Esophagus muscularis mucosa (tissue), 4 donors: ENCODE results near the gene BCL11B. TPM values are rescaled to one million over a fixed set of nuclear protein-coding genes. Genes with fewer than 3 reads are reported as not detected.

Source experiments
- DNase-seq: peaks from one replicate; pipeline ENCODE4 v3.0.0-alpha.2; 2017; ENCODE audit errors: extremely low spot score
- H3K27ac ChIP-seq, 4 donors: fragments of 200-600 bp; sonication (generic); replicated peaks in 1 of 4; 1 replicate in 3 of 4; 2 replicates in 1 of 4; pipeline ENCODE4 v1.5.1; 2016 to 2019; ENCODE audit warnings: mild to moderate bottlenecking in 1 of 4
- H3K27me3 ChIP-seq, 4 donors: fragments of 200-600 bp; sonication (generic); one replicate each; pipeline versions ENCODE4 v1.5.1 to v1.6.0; 2016 to 2019
- H3K36me3 ChIP-seq, 4 donors: fragments of 200-600 bp; sonication (generic); one replicate each; pipeline ENCODE4 v1.5.1; 2016 to 2019
- H3K4me1 ChIP-seq, 4 donors: fragments of 200-600 bp; sonication (generic); one replicate each; pipeline ENCODE4 v1.5.1; 2016 to 2019
- H3K4me3 ChIP-seq, 4 donors: fragments of 200-600 bp; sonication (generic); 1 replicate in 2 of 4; 2 replicates in 2 of 4; pipeline ENCODE4 v1.5.1; 2016 to 2019; ENCODE audit warnings: mild to moderate bottlenecking in 4 of 4, moderate library complexity in 1 of 4
- H3K9me3 ChIP-seq, 4 donors: fragments of 200-600 bp; sonication (generic); 1 replicate in 3 of 4; 2 replicates in 1 of 4; pipeline ENCODE4 v1.5.1; 2016 to 2019
- EP300 ChIP-seq: sonication (generic); formaldehyde crosslinking; IDR thresholded peaks from one replicate; pipeline ENCODE4 v1.6.1; 2017; ENCODE audit warnings: antibody characterized with exemption
- POLR2A ChIP-seq: fragments of 450-650 bp; IDR thresholded peaks from one replicate; pipeline ENCODE4 v1.6.1; 2017; ENCODE audit warnings: antibody characterized with exemption, moderate library complexity, mild to moderate bottlenecking, low read depth
- POLR2AphosphoS5 ChIP-seq, 2 donors: sonication (generic); formaldehyde crosslinking; IDR thresholded peaks; one replicate each; pipeline ENCODE4 v1.6.1; 2017; ENCODE audit warnings: antibody characterized with exemption in 2 of 2
- WGBS: methylation state at CpG from one replicate; pipeline ENCODE4 v1.1.5; 2018; 5-methylcytosine and 5-hydroxymethylcytosine counted together
- intact Hi-C: fragments of 100-400 bp; cut with DNase I; formaldehyde crosslinking; loops from one replicate; pipeline ENCODE4 v1.15.1; 2023
- total RNA-seq, 4 donors: library from RNA; depleted of rRNA; stranded (reverse); fragments of >200 nt; gene quantifications; one replicate each; pipeline versions ENCODE4 v1.1.0 to v1.2.1, GENCODE V29; 2016
- TF ChIP-seq, protein P1 (sequence below), 3 experiments: fragments of 200-600 bp in 2 of 3; fragments of 450-650 bp in 1 of 3; sonication (generic) in 2 of 3; IDR thresholded peaks; one replicate each; pipeline ENCODE4 v1.5.1; 2017 to 2019; ENCODE audit warnings: antibody characterized with exemption in 3 of 3, mild to moderate bottlenecking in 2 of 3, moderate library complexity in 1 of 3

BCL11B gene
- total RNA-seq, 4 donors from 2014 or later = 0.34 to 0.65 (median 0.46) TPM

DNA sequence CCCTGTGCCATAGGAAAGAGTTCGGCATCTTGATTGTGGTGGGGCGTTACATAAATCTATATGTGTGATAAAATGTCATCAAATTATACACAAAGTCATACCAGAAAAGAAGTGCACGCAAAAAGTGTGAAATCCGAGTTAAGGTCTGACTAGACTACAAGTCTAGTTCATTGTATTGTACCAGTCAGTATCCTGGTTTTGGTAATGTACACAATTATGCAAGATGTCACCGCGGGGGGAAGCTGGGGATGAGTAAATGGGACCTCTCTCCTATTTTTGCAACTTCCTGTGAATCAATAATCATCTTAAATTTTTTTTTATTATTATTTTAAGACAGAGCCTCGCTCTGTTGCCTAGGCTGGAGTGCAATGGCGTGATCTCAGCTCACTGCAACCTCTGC, 43.2 kb upstream of the BCL11B start:
- no peaks in the 10 kb centered on the region for H3K36me3 ChIP-seq
- H3K4me1 ChIP-seq = peaks cover 0 to 3% (median 0%) of the 10 kb centered on the region in 4 donors
- intact Hi-C loops = no loop called here
- H3K9me3 ChIP-seq = peaks cover 0 to 14% (median 6%) of the 10 kb centered on the region in 4 donors
- 70% methylated on average over 8 of the region's 8 CpGs for WGBS
- no peak for DNase-seq
- H3K27ac ChIP-seq = no peak overlapping the region
- H3K4me3 ChIP-seq = no peak overlapping the region
- H3K27me3 ChIP-seq = peaks cover 0 to 34% (median 0%) of the 10 kb centered on the region in 4 donors
- no peak for TF ChIP-seq POLR2A
- no peak for TF ChIP-seq POLR2AphosphoS5 (IDR thresholded peaks at IDR 0.05)
- TF ChIP-seq EP300 = no peak
- TF ChIP-seq, protein P1, sequence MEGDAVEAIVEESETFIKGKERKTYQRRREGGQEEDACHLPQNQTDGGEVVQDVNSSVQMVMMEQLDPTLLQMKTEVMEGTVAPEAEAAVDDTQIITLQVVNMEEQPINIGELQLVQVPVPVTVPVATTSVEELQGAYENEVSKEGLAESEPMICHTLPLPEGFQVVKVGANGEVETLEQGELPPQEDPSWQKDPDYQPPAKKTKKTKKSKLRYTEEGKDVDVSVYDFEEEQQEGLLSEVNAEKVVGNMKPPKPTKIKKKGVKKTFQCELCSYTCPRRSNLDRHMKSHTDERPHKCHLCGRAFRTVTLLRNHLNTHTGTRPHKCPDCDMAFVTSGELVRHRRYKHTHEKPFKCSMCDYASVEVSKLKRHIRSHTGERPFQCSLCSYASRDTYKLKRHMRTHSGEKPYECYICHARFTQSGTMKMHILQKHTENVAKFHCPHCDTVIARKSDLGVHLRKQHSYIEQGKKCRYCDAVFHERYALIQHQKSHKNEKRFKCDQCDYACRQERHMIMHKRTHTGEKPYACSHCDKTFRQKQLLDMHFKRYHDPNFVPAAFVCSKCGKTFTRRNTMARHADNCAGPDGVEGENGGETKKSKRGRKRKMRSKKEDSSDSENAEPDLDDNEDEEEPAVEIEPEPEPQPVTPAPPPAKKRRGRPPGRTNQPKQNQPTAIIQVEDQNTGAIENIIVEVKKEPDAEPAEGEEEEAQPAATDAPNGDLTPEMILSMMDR (IDR thresholded peaks at IDR 0.05) = no peak

DNA sequence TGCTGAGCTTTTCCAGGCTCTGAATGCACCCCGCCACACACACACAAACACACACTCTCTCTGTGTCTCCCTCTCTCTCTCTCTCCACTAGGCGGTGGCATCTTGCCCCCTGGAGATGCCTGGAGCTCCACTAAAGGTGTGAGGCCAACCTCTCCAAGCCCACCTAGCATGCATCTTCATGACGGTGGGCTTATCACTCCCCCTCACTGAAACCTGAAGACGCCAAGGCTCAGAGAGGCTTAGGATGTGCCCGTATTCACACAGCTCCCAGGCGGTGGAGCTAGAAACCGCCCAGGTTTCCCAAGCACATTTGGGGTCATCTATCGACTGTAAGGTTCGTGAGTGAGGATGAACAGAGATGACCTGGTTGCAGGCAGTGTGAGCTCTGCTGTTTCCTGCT, 42.6 kb upstream of the BCL11B start:
- no peak for DNase-seq
- whole genome bisulfite sequencing = 66% methylated on average over 9 of the region's 9 CpGs
- Histone ChIP-seq H3K27ac (no peak overlapping the region), H3K4me3 (no peak overlapping the region), H3K4me1 (no peaks in the 10 kb centered on the region), H3K36me3 (no peaks in the 10 kb centered on the region), H3K9me3 (peaks cover 0 to 14% (median 6%) of the 10 kb centered on the region in 4 donors), H3K27me3 (peaks cover 0 to 28% (median 0%) of the 10 kb centered on the region in 4 donors)
- intact Hi-C loops = no loop called here
- TF ChIP-seq, protein P1 (IDR thresholded peaks at IDR 0.05) = no peak
- no peak for TF ChIP-seq POLR2AphosphoS5 (IDR thresholded peaks at IDR 0.05)
- no peak for TF ChIP-seq EP300
- TF ChIP-seq POLR2A = no peak

DNA sequence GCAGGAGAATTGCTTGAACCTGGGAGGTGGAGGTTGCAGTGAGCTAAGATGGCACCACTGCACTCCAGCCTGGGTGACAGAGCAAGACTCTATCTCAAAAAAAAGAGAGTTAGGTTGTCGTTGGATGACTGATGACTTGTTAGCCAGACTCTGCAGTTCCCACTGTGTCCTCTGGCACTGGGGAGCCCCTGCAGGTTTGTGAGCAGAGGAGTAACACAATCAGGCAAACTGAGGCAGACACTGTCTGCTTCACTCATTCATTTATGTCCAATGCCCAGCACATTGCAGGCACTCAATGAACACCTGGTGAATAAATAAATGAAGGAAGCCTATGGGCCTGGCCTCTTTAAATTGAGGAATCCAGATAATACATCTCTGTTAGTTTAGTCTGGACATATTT, 41.2 kb upstream of the BCL11B start:
- H3K4me3 ChIP-seq = no peak overlapping the region
- H3K9me3 ChIP-seq = peaks cover 0 to 14% (median 6%) of the 10 kb centered on the region in 4 donors
- intact Hi-C loops = no loop called here
- WGBS = 83% methylated on average over 1 of the region's 1 CpG
- no peaks in the 10 kb centered on the region for H3K4me1 ChIP-seq
- H3K27me3 ChIP-seq = peaks cover 0 to 15% (median 0%) of the 10 kb centered on the region in 4 donors
- no peak overlapping the region for H3K27ac ChIP-seq
- H3K36me3 ChIP-seq = no peaks in the 10 kb centered on the region
- no peak for TF ChIP-seq EP300
- TF ChIP-seq POLR2A = no peak
- no peak for TF ChIP-seq POLR2AphosphoS5 (IDR thresholded peaks at IDR 0.05)
- TF ChIP-seq, protein P1 (IDR thresholded peaks at IDR 0.05) = no peak
- peak; percentile 84 for DNase-seq

DNA sequence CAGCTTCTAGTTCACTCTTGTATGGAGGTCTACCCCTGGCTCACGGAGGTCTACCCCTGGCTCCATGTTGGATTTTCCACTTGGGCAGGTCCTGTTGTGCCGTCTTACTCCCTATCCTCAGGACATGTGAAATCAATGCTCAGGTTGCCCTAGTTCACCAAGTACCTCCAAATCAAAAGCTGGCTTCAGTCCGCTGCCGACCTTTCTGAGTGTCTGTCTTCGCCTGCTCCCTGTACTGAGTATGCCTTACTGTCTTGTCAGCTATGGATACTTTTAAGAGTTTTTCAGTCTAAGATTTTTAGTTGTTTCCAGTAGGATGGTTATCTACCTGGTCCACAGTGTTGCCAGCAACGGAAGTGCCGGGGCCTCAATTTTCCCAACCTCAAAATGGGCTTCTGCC, 40.1 kb upstream of the BCL11B start:
- H3K9me3 ChIP-seq = peaks cover 0 to 14% (median 6%) of the 10 kb centered on the region in 4 donors
- 97% methylated on average over 7 of the region's 7 CpGs for WGBS
- TF ChIP-seq POLR2A (no peak), POLR2AphosphoS5 (IDR thresholded peaks at IDR 0.05) (no peak), EP300 (no peak)
- TF ChIP-seq, protein P1 (IDR thresholded peaks at IDR 0.05) = no peak
- no peak for DNase-seq
- no peak overlapping the region for H3K27ac ChIP-seq
- peaks cover 0 to 9% (median 0%) of the 10 kb centered on the region in 4 donors for H3K27me3 ChIP-seq
- no peaks in the 10 kb centered on the region for H3K36me3 ChIP-seq
- H3K4me1 ChIP-seq = no peaks in the 10 kb centered on the region
- no peak overlapping the region for H3K4me3 ChIP-seq
- intact Hi-C loops = no loop called here

DNA sequence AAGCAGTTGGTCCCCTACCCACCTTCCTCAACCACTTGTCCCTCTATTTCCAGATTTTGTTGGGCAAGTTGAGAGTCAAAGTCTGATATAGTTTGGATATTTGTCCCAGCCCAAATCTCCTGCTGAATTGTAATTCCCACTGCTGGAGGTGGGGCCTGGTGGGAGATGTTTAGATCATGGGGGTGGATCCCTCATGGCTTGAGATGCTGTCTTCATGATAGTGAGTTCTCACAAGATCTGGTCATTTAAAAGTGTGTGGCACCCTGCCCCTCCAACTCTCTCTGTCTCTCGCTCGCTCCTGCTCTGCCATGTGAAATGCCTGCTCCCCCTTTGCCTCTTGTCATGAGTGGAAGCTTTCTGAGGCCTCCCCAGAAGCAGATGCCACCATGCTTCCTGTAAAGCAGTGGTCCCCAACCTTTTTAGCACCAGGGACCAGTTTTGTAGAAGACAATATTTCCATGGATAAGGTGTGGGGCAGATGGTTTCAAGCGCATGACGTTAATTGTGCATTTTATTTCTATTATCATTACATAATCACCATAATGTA, 37.3 kb upstream of the BCL11B start:
- intact Hi-C loops = no loop called here
- H3K27ac ChIP-seq = no peak overlapping the region
- H3K9me3 ChIP-seq = peaks cover 0 to 14% (median 6%) of the 10 kb centered on the region in 4 donors
- H3K36me3 ChIP-seq = no peaks in the 10 kb centered on the region
- H3K27me3 ChIP-seq = no peaks in the 10 kb centered on the region
- H3K4me3 ChIP-seq = no peak overlapping the region
- TF ChIP-seq POLR2AphosphoS5 (IDR thresholded peaks at IDR 0.05) (no peak), POLR2A (no peak), EP300 (no peak)
- TF ChIP-seq, protein P1 (IDR thresholded peaks at IDR 0.05) = no peak
- 98% methylated on average over 4 of the region's 4 CpGs for WGBS
- DNase-seq = peak; percentile 84
- H3K4me1 ChIP-seq = no peaks in the 10 kb centered on the region
